NCI-H1694 (cell line): ENCODE data around the gene DHRSX.
"Not testable (repeated sequence)": the region's sequence is repeated elsewhere in the genome, so short reads cannot be mapped to it uniquely, and the experiment has no call there.

Source experiments
- DNase-seq: peaks from one replicate; lab custom pipeline; 2025; lab: John Stamatoyannopoulos, UW

DHRSX gene

GRCh38 chrX:2519638-2520037 is 18.9 kb upstream of the DHRSX start:
- not testable (repeated sequence) for DNase-seq

GRCh38 chrX:2517055-2517454 is 16.3 kb upstream of the DHRSX start:
- no peak for DNase-seq

GRCh38 chrX:2516623-2517022 is 15.8 kb upstream of the DHRSX start:
- no peak for DNase-seq

GRCh38 chrX:2514131-2514530 is 13.4 kb upstream of the DHRSX start:
- no peak for DNase-seq

- DNase-seq, result no peak
Observed at GRCh38 chrX:2513121-2513664, 12.4 kb upstream of the DHRSX start.

GRCh38 chrX:2512501-2512900 is 11.7 kb upstream of the DHRSX start:
- DNase-seq, result no peak

GRCh38 chrX:2511326-2511725 is 10.6 kb upstream of the DHRSX start:
- DNase-seq, result no peak

- no peak for DNase-seq
Observed at GRCh38 chrX:2508648-2509335, 8.0 kb upstream of the DHRSX start.

- DNase-seq, result no peak
Observed at GRCh38 chrX:2507904-2508627, 7.3 kb upstream of the DHRSX start.

GRCh38 chrX:2507196-2507595 is 6.4 kb upstream of the DHRSX start:
- DNase-seq, result no peak

- not testable (repeated sequence) for DNase-seq
Observed at GRCh38 chrX:2505341-2505740, 4.6 kb upstream of the DHRSX start.

GRCh38 chrX:2504706-2505332 is 4.0 kb upstream of the DHRSX start:
- DNase-seq, result no peak

GRCh38 chrX:2503591-2504500 is 3.1 kb upstream of the DHRSX start:
- no peak for DNase-seq

- no peak for DNase-seq
Observed at GRCh38 chrX:2502668-2503519, 2.1 kb upstream of the DHRSX start.

- DNase-seq, result no peak
Observed at GRCh38 chrX:2502120-2502667, 1.4 kb upstream of the DHRSX start.

- no peak for DNase-seq
Observed at GRCh38 chrX:2501559-2502102, 855 bp upstream of the DHRSX start.

GRCh38 chrX:2500091-2500802 is 529 bp downstream of the DHRSX start:
- no peak for DNase-seq

- no peak for DNase-seq
Observed at GRCh38 chrX:2499507-2499906, 1.3 kb downstream of the DHRSX start.

- DNase-seq, result no peak
Observed at GRCh38 chrX:2498781-2499302, 1.9 kb downstream of the DHRSX start.
